Type B pancreatic cell (in vitro differentiated cells): ENCODE data around the gene EYS. TPM values are rescaled to one million over a fixed set of nuclear protein-coding genes. Genes with fewer than 3 reads are reported as not detected.
"Not testable (repeated sequence)": the region's sequence is repeated elsewhere in the genome, so short reads cannot be mapped to it uniquely, and the experiment has no call there.

ENCODE experiments used
- DNase-seq: peaks from one replicate; pipeline ENCODE4 v3.0.0; 2021; ENCODE audit warnings: mixed read lengths; ENCODE audit not compliant: unreplicated experiment; ENCODE audit errors: extremely low spot score
- H3K27ac Mint-ChIP-seq: 2 replicates; pipeline ENCODE4 v1.8.0; 2021; ENCODE audit warnings: mild to moderate bottlenecking, mixed read lengths
- H3K27me3 Mint-ChIP-seq: 2 replicates; pipeline ENCODE4 v1.8.0; 2021; ENCODE audit warnings: mixed read lengths
- H3K36me3 Mint-ChIP-seq: 2 replicates; pipeline ENCODE4 v1.8.0; 2021; ENCODE audit warnings: mixed read lengths
- H3K4me1 Mint-ChIP-seq: one replicate; pipeline ENCODE4 v1.8.0; 2021; ENCODE audit warnings: mixed read lengths; ENCODE audit not compliant: unreplicated experiment
- H3K4me3 Mint-ChIP-seq: 2 replicates; pipeline ENCODE4 v1.8.0; 2021; ENCODE audit warnings: mild to moderate bottlenecking, mixed read lengths
- H3K9me3 Mint-ChIP-seq: 2 replicates; pipeline ENCODE4 v1.8.0; 2021; ENCODE audit warnings: mixed read lengths
- CTCF ChIP-seq: fragments of 200-600 bp; sonication (generic); conservative IDR thresholded peaks from 2 replicates; pipeline ENCODE4 v1.5.0; 2021; ENCODE audit warnings: antibody characterized with exemption, mild to moderate bottlenecking
- total RNA-seq: library from RNA; stranded (reverse); gene quantifications from 2 replicates; pipeline ENCODE4 v1.2.1, GENCODE V29; 2021; ENCODE audit warnings: low replicate concordance

EYS gene
- total RNA-seq, 1 donor from 2014 or later, result 1.5 TPM

GRCh38 chr6:64252256-64252655 is 1454.8 kb downstream of the EYS start:
- no peaks in the 10 kb centered on the region for H3K36me3 Mint-ChIP-seq
- H3K27me3 Mint-ChIP-seq, result no peaks in the 10 kb centered on the region
- H3K27ac Mint-ChIP-seq, result no peak overlapping the region
- no peak for DNase-seq
- peaks cover 18% of the 10 kb centered on the region for H3K4me1 Mint-ChIP-seq
- no peaks in the 10 kb centered on the region for H3K9me3 Mint-ChIP-seq
- H3K4me3 Mint-ChIP-seq, result no peak overlapping the region
- no peak for TF ChIP-seq CTCF

GRCh38 chr6:64250126-64250525 is 1456.9 kb downstream of the EYS start:
- no peaks in the 10 kb centered on the region for H3K9me3 Mint-ChIP-seq
- no peak overlapping the region for H3K27ac Mint-ChIP-seq
- no peaks in the 10 kb centered on the region for H3K36me3 Mint-ChIP-seq
- H3K27me3 Mint-ChIP-seq, result no peaks in the 10 kb centered on the region
- DNase-seq, result no peak
- H3K4me1 Mint-ChIP-seq, result peaks cover 18% of the 10 kb centered on the region
- peak; percentile 59 for TF ChIP-seq CTCF
- H3K4me3 Mint-ChIP-seq, result no peak overlapping the region

DNA sequence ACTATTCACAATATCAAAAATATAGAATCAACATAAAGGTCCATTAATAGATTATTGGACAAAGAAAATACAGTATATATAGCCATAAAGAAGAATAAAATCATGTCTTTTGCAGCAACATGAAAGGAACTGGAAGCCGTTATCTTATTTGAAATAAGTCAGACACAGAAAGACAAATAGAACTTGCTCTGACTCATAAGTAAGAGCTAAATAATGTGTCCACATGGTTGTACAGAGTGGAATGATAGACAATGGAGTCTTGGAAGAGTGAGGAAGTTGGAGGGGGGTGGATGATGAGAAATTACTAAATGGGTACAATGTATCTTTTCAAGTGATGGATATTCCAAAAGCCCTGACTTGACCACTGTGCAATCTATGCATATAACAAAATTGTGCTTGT is 1457.9 kb downstream of the EYS start:
- Mint-ChIP-seq H3K9me3 (no peaks in the 10 kb centered on the region), H3K27ac (no peak overlapping the region), H3K4me3 (no peak overlapping the region), H3K36me3 (no peaks in the 10 kb centered on the region), H3K4me1 (peaks cover 18% of the 10 kb centered on the region), H3K27me3 (no peaks in the 10 kb centered on the region)
- no peak for DNase-seq
- TF ChIP-seq CTCF, result no peak

- no peak for DNase-seq
- no peaks in the 10 kb centered on the region for H3K36me3 Mint-ChIP-seq
- H3K9me3 Mint-ChIP-seq, result peaks cover 12% of the 10 kb centered on the region
- H3K27me3 Mint-ChIP-seq, result no peaks in the 10 kb centered on the region
- H3K4me3 Mint-ChIP-seq, result no peak overlapping the region
- peaks cover 4% of the 10 kb centered on the region for H3K4me1 Mint-ChIP-seq
- TF ChIP-seq CTCF, result no peak
- no peak overlapping the region for H3K27ac Mint-ChIP-seq
Measured at GRCh38 chr6:64243618-64244017, 1463.4 kb downstream of the EYS start.

DNA sequence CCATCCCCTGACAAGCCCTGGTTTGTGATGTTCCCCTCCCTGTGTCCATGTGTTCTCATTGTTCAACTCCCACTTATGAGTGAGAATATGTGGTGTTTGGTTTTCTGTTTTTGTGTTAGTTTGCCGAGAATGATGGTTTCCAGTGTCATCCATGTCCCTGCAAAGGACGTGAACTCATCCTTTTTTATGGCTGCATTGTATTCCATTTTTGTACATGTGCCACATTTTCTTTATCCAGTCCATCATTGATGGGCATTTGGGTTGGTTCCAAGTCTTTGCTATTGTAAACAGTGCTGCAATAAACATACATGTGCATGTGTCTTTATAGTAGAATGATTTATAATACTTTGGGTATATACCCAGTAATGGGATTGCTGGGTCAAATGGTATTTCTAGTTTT is 1468.1 kb downstream of the EYS start:
- H3K27ac Mint-ChIP-seq, H3K27me3 Mint-ChIP-seq, H3K4me3 Mint-ChIP-seq, H3K36me3 Mint-ChIP-seq, H3K4me1 Mint-ChIP-seq, DNase-seq: not testable (repeated sequence)
- H3K9me3 Mint-ChIP-seq, result peaks cover 12% of the 10 kb centered on the region

- TF ChIP-seq CTCF, result no peak
- no peak overlapping the region for H3K27ac Mint-ChIP-seq
- no peaks in the 10 kb centered on the region for H3K36me3 Mint-ChIP-seq
- H3K27me3 Mint-ChIP-seq, result no peaks in the 10 kb centered on the region
- DNase-seq, result no peak
- no peaks in the 10 kb centered on the region for H3K4me1 Mint-ChIP-seq
- H3K9me3 Mint-ChIP-seq, result peaks cover 12% of the 10 kb centered on the region
- H3K4me3 Mint-ChIP-seq, result no peak overlapping the region
Measured at GRCh38 chr6:64238071-64238470, 1469.0 kb downstream of the EYS start.
